ENCODE results near the gene LRRN4CL.

DNA sequence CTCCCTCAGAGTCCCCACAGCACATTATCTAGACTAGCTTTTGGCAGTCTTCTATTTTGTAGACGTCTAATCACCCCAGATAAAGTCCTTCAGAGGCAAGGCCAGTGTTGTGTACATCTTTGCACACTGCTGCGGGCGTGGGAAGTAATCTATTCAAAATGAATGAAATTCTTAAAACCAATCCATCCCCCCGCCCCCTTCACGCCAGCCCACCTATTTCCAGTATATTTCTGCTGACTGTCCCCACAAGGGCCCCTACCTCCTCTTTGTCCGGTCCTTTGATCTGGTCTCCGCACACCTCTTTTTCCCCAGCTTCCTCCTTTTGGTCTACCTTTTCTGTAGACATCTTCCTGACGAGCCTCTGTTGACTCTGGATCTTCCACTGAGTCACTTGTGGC is 17.5 kb upstream of the LRRN4CL start:
- TF ChIP-seq, protein P1, sequence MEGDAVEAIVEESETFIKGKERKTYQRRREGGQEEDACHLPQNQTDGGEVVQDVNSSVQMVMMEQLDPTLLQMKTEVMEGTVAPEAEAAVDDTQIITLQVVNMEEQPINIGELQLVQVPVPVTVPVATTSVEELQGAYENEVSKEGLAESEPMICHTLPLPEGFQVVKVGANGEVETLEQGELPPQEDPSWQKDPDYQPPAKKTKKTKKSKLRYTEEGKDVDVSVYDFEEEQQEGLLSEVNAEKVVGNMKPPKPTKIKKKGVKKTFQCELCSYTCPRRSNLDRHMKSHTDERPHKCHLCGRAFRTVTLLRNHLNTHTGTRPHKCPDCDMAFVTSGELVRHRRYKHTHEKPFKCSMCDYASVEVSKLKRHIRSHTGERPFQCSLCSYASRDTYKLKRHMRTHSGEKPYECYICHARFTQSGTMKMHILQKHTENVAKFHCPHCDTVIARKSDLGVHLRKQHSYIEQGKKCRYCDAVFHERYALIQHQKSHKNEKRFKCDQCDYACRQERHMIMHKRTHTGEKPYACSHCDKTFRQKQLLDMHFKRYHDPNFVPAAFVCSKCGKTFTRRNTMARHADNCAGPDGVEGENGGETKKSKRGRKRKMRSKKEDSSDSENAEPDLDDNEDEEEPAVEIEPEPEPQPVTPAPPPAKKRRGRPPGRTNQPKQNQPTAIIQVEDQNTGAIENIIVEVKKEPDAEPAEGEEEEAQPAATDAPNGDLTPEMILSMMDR (IDR thresholded peaks at IDR 0.05) = no peak
- TF ChIP-seq POLR2A (IDR thresholded peaks at IDR 0.05; ENCODE audit: low read depth) = no peak
